Activated CD8-positive, alpha-beta memory T cell treated with anti-CD3 and anti-CD28 coated beads for 36 hours (primary cell): ENCODE data around the gene TMEM272. TPM values are rescaled to one million over a fixed set of nuclear protein-coding genes. Genes with fewer than 3 reads are reported as not detected.

Experiments used
- CTCF ChIA-PET: fragments of 350-600 bp; sonication (Branson Sonifier 250); formaldehyde crosslinking; loops from one replicate; lab custom pipeline; 2021; ENCODE audit warnings: antibody characterized with exemption; lab: Charles Lee
- POLR2A ChIA-PET: fragments of 350-600 bp; sonication (Branson Sonifier 250); formaldehyde crosslinking; loops from one replicate; lab custom pipeline; 2021; ENCODE audit warnings: antibody characterized with exemption; lab: Charles Lee
- total RNA-seq, 2 experiments: library from RNA; stranded (reverse); gene quantifications; one replicate each; pipeline ENCODE4 v1.2.3, GENCODE V29; 2021

Gene TMEM272
- total RNA-seq, 2 experiments from 2014 or later, result 0.11 to 0.21 TPM

DNA sequence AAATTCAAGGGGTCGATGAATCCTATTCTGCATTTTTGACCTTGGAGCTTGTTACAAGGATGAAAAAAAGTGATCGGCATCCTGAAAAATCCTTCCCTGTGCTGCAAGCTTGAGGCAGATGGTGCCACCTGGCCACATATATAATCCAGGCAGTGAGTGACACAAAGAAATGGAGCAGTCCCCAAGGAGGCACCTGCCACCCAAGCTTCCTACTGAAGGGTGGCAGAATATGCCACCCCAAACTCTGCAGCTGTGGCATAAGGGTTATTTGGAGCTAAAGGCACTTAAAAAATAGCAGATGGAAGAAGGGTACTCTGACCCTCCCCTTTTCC, 15.4 kb downstream of the TMEM272 start:
- ChIA-PET CTCF (interaction anchor here (0.9 to 1.1 kb wide), 3 partner anchors 14 to 20 kb away, joined by 3 to 4 read pairs (median 3); partner anchors contain the start of gene TMEM272), POLR2A (no interaction called here)

DNA sequence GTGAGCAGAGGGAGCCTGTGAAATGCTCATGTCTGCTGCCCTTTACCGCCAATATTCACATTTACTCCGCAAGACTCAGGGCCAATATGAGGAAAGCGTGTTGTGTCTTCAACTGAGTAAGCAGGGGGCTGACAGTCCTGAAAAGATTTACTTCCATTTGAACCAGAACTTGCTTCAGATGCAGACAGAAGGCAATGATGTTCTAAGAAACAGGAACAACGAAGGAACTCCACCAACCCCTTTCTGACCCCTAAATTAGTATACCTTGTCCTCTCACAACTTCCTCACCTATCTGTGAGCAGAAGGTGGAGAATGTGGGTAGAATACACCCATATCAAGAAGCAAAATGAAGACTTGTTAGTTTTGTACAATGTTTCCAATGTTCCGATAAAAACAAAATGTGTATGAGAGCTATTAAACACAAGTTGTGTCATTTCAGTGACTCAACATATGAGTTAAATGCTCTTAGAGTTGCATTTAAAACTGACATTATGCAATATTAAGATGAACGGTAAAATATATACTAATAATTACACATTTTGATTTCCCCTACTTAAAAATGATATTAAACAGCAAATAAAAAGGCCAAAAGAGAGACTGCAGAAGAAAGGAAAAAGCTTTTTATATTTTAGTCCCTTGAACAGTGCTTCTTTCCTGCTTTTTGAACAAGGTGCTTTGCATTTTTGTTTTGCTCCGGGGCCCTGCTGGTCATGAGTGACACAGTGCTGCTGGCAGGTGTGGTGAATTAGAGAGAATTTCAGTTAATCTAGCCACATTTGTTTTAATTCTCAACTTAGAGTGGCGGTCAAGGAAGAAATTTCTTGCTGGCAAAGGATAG, 16.0 kb downstream of the TMEM272 start:
- CTCF ChIA-PET, result interaction anchor here (0.9 to 1.7 kb wide), 4 partner anchors 13 to 20 kb away, joined by 3 to 9 read pairs (median 4); partner anchors contain the start of gene TMEM272
- POLR2A ChIA-PET, result no interaction called here

DNA sequence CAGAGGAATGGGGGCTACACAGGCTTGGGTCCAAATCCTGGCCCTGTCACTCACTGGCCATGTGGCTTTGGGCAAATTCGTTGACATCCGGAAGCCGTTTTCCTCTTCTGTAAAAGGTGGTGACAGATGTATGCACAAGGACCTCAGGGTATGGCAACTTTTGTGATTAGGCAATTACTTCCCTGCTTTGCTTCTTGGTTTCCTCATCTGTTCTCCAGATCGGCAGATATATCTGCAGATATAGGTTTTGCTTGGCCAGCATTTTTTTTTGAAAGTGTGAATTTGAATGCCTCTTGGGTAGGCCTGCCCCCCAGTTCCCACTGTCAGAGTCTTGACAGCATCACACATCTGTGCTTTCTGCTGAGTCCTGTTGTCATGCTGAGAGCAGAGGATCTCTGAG, 17.7 kb downstream of the TMEM272 start:
- POLR2A ChIA-PET, result no interaction called here

DNA sequence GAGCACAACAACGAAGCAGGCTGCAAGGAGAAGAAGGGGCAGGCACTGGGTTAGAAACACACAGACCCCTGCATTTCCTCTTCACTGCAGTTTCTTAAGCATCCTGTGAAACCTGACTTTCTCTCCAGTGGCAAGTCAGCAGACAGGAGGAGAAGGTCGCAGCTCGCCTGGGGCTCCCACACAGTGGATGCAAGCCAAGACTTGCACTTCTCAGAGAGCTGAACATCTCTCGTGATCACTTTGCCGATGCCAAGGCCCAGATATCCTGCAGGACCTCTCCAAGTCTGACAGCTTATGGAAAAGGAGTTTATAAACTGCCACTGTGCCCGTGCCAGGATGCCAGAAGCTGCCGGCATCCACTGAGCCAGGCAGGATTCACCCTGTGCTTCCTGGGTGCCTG, 18.4 kb downstream of the TMEM272 start:
- POLR2A ChIA-PET, result interaction anchor here (0.7 kb wide), 1 partner anchor 261 kb away, joined by 7 read pairs; no protein-coding TSS in a partner anchor
- CTCF ChIA-PET, result interaction anchor here (0.6 to 1.4 kb wide), 4 partner anchors 11 to 67 kb away, joined by 3 to 5 read pairs (median 4); no protein-coding TSS in a partner anchor

More for the DNA sequence above, 17.7 kb downstream of the TMEM272 start:
- CTCF ChIA-PET, result interaction anchor here (0.6 to 1.7 kb wide), 3 partner anchors 12 to 67 kb away, joined by 3 to 9 read pairs (median 5); no protein-coding TSS in a partner anchor

DNA sequence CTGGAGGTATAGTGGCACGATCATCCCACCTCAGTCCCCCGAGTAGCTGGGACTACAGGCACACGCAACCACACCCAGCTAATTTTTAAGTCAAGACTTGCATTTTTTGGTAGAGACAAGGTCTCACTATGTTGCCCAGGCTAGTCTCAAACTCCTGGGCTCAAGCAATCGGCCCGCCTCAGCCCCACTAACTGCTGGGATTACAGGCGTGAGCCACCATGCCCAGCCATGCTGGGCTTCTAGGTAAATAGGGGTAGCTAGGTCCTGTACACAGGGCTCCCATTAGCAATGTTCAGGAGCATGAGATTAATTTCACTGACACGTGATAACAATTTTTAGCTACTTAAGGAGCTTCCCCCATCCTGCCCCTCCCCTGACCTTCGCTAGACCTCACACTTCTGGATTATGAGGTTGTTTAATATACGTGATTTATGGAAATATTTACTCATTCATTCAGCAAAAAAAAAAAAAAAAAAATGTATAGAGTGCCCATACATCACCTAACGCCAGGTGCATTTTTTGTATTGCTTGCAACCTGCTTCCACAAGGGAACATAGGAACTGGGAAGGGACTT, 19.2 kb downstream of the TMEM272 start:
- ChIA-PET CTCF (interaction anchor here (0.9 to 1.5 kb wide), 6 partner anchors 10 to 23 kb away, joined by 3 to 5 read pairs (median 4); no protein-coding TSS in a partner anchor), POLR2A (interaction anchor here (0.7 to 1.4 kb wide), 2 partner anchors 20 to 260 kb away, joined by 7 read pairs; no protein-coding TSS in a partner anchor)

DNA sequence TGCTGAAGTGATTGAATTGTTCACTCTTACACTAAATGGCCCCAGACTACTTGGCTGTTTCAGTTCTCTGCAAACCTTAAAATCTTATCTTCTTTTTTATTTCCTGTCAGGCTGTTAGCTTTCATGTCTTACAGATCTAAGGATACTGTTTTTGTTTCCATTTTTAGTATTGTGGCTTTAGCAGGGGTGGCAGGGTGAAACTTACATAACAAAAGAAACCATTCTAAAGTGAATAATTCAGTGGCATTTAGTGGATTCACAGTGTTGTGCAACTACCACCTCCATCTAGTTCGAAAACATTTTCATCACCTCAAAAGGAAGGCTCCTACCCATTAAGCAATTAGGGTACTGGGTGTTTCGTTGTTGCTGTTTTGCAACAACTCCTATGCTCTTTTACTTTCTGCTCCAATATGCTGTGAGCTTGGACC, 19.8 kb downstream of the TMEM272 start:
- ChIA-PET CTCF (interaction anchor here (0.9 to 1.5 kb wide), 5 partner anchors 13 to 24 kb away, joined by 3 to 5 read pairs (median 4); no protein-coding TSS in a partner anchor), POLR2A (interaction anchor here (1.4 kb wide), 1 partner anchor 20 kb away, joined by 7 read pairs; no protein-coding TSS in a partner anchor)

DNA sequence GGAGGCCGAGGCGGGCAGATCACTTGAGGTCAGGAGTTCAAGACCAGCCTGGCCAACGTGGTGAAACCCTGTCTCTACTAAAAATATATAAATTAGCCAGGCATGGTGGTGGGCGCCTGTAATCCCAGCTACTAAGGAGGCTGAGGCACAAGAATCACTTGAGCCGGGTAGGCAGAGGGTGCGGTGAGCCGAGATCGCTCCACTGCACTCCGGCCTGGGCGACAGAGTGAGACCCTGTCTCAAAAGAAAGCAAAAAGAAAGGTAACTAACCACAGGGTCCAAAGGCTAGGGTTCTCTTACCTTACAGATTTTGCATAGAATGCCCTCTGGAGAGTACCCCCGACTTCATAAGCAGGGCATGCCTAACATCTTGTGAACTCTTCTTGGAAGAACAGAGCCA, 20.3 kb downstream of the TMEM272 start:
- CTCF ChIA-PET, result interaction anchor here (1.5 kb wide), 1 partner anchor 24 kb away, joined by 5 read pairs; no protein-coding TSS in a partner anchor
- POLR2A ChIA-PET, result interaction anchor here (1.4 kb wide), 1 partner anchor 19 kb away, joined by 7 read pairs; no protein-coding TSS in a partner anchor

DNA sequence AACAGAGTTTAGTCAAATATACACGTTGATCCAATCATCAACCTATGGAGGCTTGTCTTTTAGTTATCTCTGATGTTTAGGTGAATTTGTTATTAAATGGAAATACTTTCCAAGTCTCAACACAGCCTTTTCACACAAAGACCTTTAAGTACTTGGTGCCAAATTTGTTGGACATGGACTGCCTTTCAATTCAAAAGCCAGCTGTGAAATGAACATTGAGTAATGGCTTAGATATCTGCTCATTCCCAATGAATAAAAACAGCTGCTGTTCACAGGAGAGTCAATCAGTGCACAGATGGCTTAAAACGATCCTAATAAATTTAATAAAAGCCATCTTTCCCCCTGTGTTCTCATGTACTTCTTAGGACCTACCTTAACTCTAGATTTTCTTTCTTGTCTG, 21.1 kb downstream of the TMEM272 start:
- CTCF ChIA-PET, result no interaction called here
- POLR2A ChIA-PET, result no interaction called here

DNA sequence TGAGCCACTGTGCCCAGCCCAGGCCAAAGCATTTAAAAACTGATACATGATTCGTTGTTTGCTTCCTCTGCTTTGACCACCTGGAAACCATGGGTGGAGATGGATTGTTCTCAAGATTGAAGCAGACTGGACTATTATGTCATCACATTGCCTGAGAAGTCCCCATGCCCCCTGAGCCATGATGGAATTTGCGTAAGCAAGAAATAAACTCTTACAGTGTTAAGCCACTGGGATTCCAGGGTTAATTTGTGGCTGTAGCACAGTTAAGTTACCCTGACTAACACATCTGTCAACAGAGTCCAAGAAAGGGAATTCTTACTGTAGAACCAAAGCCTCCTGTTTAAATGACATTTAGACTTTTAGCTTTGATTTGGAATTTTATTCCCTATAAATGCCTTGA, 21.6 kb downstream of the TMEM272 start:
- CTCF ChIA-PET, result no interaction called here
- POLR2A ChIA-PET, result no interaction called here

DNA sequence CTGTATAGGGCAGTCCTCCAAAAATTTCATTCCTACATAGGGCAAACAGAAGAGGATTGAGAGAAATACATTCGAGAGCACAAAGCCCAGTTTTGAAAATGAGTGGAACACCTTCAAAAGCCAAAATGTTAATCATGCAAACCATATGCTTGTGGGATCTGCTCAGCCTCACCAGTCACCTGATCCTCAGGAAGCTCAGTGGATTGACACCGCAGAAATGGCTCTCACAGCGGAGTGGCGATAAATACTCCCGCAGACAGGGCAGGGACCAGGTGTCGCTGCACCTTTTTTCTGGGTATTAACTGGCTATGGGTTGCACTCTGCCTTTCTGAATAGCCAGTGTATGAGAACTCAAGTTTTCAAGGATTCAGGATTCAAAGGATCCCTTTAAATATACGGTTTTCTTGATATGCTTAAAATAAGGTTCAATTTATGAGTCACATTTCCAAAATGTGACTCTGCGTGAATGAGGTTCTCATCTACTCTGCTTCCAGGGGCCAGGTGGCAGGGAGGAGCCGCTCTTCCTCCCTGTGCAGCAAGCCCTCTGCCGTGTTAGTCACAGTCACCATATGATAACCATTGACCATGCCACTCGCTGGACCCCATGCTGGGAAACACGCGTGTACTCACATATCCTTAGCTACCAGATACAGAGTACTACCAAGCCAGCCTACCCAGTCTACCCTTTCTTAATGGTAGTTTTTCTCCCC, 22.7 kb downstream of the TMEM272 start:
- ChIA-PET POLR2A (interaction anchor here (1.3 kb wide), 1 partner anchor 369 kb away, joined by 3 read pairs; the partner anchor contains the start of gene INTS6), CTCF (interaction anchor here (1.5 kb wide), 1 partner anchor 9 kb away, joined by 8 read pairs; no protein-coding TSS in a partner anchor)

DNA sequence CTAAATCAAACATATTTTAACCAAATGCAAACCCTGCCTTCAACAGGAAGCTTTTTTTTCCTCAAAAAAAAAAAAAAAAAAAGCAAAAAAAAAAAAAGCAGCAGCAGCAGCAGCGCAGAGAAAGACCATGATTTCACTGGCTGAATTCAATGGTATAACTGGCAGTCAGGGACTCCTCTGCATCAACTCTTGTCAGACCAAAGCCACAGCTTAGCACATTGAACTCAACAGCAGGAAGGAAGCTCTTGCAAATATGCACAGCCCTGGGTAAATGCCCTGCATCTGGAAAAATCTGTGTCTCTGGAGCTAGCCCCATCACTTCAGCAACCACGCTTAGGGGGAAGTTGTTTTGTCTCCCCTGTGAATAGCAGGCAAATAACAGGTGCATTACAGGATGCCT, 23.4 kb downstream of the TMEM272 start:
- CTCF ChIA-PET, result interaction anchor here (1.3 to 1.5 kb wide), 2 partner anchors 10 to 307 kb away, joined by 3 to 8 read pairs; partner anchors contain the start of gene NEK5
- POLR2A ChIA-PET, result interaction anchor here (1.3 kb wide), 1 partner anchor 368 kb away, joined by 3 read pairs; the partner anchor contains the start of gene INTS6

DNA sequence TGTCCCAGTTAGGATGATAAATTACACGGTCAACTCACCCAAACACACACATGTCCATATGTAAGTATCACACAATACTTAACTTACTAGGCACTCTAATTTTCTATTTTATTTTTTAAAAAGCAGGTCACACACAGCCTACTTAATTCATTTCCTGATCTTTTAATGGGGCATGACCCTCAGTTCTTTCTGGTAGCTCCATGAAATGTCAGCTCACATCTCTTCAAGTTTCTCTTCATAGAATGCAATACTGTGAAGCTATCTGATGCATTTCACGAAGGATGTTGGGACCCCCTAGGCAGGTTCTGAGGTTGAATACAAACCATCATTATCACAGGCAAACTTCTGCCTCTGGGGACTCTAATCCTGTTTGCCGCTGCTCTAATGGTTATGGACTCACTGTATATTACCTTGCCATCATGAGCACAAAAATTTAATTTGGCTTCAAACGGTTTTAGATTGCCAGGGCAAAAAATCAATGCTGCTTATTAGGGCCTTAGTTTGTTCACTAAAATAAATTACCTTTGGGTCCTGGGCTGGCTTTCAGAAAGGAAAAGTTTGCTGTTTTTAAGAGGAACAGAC, 24.9 kb downstream of the TMEM272 start:
- CTCF ChIA-PET, result interaction anchor here (0.6 to 1.3 kb wide), 6 partner anchors 10 to 503 kb away, joined by 3 to 7 read pairs (median 4); partner anchors contain the start of gene NEK5
- POLR2A ChIA-PET, result no interaction called here

DNA sequence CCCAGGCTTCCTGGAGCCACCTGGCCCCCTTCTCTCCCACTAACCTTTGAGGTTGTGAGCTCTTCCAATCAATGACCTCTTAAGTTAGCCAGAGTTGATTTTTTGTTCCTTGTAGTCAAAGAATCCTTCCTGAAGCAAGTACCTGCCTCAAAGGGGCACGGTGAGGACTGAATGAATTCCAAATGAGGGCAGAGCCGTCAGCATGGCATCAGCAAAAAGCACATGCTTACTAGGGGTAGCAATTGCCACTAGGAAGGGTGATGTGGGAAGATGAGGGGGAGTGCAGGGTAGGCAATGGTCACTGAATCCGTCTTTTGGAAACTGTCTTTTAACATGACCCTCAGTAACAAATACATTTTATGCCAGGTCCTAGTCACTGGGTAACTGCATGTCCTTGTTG, 25.4 kb downstream of the TMEM272 start:
- ChIA-PET CTCF (interaction anchor here (1.2 kb wide), 2 partner anchors 12 to 14 kb away, joined by 4 to 7 read pairs; no protein-coding TSS in a partner anchor), POLR2A (no interaction called here)

DNA sequence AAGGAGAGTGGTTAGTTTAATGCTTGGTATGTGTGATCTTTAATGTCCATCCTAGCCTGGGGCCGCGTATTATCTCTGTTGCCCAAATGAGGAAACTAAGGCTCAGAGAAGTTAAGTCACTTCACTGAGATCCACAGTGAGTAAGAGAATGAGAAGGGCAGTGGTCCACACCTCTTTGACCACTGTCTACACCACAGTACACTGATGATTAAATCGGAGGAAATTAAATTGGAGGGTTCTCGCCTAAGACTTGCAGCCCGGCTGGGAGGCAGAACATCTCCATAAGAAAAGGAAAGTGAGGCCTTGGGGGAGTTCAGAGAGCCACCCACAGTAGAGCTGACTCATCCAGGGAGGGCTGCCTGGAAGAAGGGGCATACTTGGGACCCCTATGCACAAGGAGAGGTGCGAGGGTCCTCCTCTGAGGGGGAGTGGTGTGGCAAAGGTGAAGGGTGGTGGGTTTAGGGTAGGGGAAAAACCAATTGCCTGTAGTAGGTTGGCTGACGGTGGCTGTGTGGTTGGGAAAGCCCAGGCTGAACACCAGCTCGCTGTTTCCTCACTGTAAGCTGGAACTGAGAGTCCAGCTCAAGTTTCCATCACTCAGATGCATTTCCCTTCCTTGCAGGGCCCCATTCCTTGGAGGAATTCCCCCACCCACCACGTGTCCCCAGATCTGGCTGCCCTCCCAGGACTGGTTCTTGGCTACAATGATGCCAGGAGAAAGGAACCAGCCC, 26.0 kb downstream of the TMEM272 start:
- CTCF ChIA-PET, result interaction anchor here (1.2 kb wide), 2 partner anchors 13 kb away, joined by 4 to 7 read pairs; no protein-coding TSS in a partner anchor
- POLR2A ChIA-PET, result no interaction called here

DNA sequence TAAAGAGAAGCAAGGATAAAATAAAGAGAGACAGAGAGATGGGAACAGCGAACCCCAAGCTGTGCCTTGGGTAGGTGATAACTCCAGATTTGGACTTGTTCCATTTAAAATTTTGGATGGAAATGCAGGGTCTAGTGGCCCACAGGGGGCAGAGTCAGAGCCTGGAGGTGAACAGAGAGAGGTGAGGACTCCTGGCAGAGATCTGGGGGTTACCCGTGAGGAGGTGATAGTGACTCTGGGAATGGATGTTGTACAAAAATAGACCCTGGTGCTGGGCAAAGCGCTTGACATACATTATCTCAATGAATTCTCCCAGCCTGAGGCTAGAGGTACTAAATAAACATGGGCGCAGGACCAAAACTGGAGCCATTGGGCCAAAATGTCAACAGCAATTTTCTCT, 26.7 kb downstream of the TMEM272 start:
- ChIA-PET POLR2A (no interaction called here), CTCF (no interaction called here)

DNA sequence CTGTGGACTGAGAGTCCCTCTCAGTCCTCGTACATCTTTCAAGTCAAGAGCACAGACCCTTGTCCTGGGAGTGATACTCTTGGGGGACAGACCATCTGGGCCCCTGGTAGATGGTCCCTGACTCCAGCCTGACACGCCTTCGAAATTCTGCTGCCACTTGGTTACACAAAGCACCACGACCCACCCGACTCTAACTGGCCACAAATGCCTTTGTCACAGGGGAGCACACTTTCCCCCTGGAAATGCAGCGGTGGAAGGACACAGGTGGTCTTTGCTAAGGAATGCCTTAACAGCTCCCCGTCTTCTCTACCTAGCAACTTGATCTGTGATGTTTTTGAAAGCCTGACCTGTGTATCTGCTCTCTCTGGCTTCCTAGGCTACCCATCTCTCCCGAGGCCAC, 27.3 kb downstream of the TMEM272 start:
- ChIA-PET CTCF (no interaction called here), POLR2A (no interaction called here)

DNA sequence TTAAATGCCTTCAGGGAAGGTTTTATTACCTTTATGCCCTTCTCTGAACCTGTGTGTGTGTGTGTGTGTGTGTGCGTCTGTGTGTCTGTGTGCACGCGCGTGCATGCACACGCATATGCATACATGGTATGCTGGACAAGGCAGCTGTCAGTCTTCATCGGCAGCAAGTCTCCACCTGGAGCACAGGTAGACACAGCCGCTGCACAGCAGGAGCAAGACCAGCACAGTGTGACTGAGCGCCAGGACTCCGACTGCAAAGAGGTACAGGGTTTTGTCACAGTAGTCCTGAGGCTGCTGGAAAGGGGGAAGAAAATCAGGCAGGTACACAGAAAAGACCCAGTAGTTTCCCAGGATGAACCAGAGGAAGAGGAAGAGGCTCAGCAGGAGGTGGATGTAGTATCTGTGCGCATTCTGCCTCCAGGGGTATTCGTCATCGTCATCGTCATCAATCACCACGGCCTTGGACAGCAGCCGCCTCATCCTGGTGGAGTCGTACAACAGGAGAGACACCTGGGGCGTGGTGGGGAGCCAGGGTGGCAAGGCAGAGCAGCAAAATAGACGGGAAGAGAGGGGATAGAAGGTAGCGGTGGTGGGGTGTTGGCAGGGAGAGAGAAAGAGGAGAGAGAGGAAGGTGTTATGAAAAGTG, 28.2 kb downstream of the TMEM272 start:
- ChIA-PET POLR2A (no interaction called here), CTCF (interaction anchor here (1.6 to 4.0 kb wide), 3 partner anchors 10 to 33 kb away, joined by 5 to 20 read pairs (median 10); no protein-coding TSS in a partner anchor)
